ENCODE data around the gene GBP5. TPM values are rescaled to one million over a fixed set of nuclear protein-coding genes. Genes with fewer than 3 reads are reported as not detected.

The GBP5 gene
- total and polyA plus RNA-seq, 12 donors, result 0.18 to 31.0 (median 2.4) TPM

- TF ChIP-seq POLR2A (IDR thresholded peaks at IDR 0.05), result no peak
- TF ChIP-seq CTCF (IDR thresholded peaks at IDR 0.05), result no peak
- no peak overlapping the region for H3K27ac ChIP-seq
- H3K4me3 ChIP-seq, result no peak overlapping the region
- no peak for DNase-seq
- no peaks in the 10 kb centered on the region for H3K27me3 ChIP-seq
- intact Hi-C loops (cut with DNase I), result no loop called here
- no peaks in the 10 kb centered on the region for H3K36me3 ChIP-seq (replicated peaks in 1 of 2)
- H3K9me3 ChIP-seq (replicated peaks in 1 of 3), result no peaks in the 10 kb centered on the region
- H3K4me1 ChIP-seq (replicated peaks in 1 of 2), result no peaks in the 10 kb centered on the region
Measured at GRCh38 chr1:89298461-89298860, 25.8 kb upstream of the GBP5 start.

GRCh38 chr1:89295187-89295586 lies 22.5 kb upstream of the GBP5 start:
- Histone ChIP-seq H3K4me3 (no peak overlapping the region), H3K27ac (no peak overlapping the region), H3K36me3 (replicated peaks in 1 of 2) (no peaks in the 10 kb centered on the region), H3K27me3 (no peaks in the 10 kb centered on the region), H3K9me3 (replicated peaks in 1 of 3) (no peaks in the 10 kb centered on the region), H3K4me1 (replicated peaks in 1 of 2) (no peaks in the 10 kb centered on the region)
- intact Hi-C loops (cut with DNase I), result no loop called here
- DNase-seq, result no peak
- 42 to 63% (median 55%) methylated on average over 1 of the region's 1 CpG for whole genome bisulfite sequencing, 4 donors
- no peak for TF ChIP-seq POLR2A (IDR thresholded peaks at IDR 0.05)
- TF ChIP-seq CTCF (IDR thresholded peaks at IDR 0.05), result no peak

- Histone ChIP-seq H3K27ac (no peak overlapping the region), H3K36me3 (replicated peaks in 1 of 2) (no peaks in the 10 kb centered on the region), H3K9me3 (replicated peaks in 1 of 3) (no peaks in the 10 kb centered on the region), H3K4me3 (no peak overlapping the region), H3K4me1 (replicated peaks in 1 of 2) (peaks cover 0 to 10% of the 10 kb centered on the region in 2 donors), H3K27me3 (no peaks in the 10 kb centered on the region)
- DNase-seq, result no peak
- TF ChIP-seq POLR2A (IDR thresholded peaks at IDR 0.05) (no peak), CTCF (IDR thresholded peaks at IDR 0.05) (no peak)
- 71 to 95% (median 81%) methylated on average over 2 of the region's 2 CpGs for WGBS, 4 donors
- intact Hi-C loops (cut with DNase I), result no loop called here
Measured at GRCh38 chr1:89291276-89291675, 18.6 kb upstream of the GBP5 start.

GRCh38 chr1:89288051-89288340 lies 15.3 kb upstream of the GBP5 start:
- Histone ChIP-seq H3K4me1 (replicated peaks in 1 of 2) (peaks cover 0 to 12% of the 10 kb centered on the region in 2 donors), H3K27ac (no peak overlapping the region), H3K9me3 (replicated peaks in 1 of 3) (no peaks in the 10 kb centered on the region), H3K36me3 (replicated peaks in 1 of 2) (no peaks in the 10 kb centered on the region), H3K27me3 (no peaks in the 10 kb centered on the region), H3K4me3 (no peak overlapping the region)
- intact Hi-C loops (cut with DNase I), result no loop called here
- no peak for DNase-seq
- no peak for TF ChIP-seq CTCF (IDR thresholded peaks at IDR 0.05)
- TF ChIP-seq POLR2A (IDR thresholded peaks at IDR 0.05), result no peak
- 90 to 96% (median 94%) methylated on average over 2 of the region's 2 CpGs for WGBS, 4 donors
